Keratinocyte (primary cell): ENCODE results near the gene GAB2. TPM values are rescaled to one million over a fixed set of nuclear protein-coding genes. Genes with fewer than 3 reads are reported as not detected.

Source experiments
- DNase-seq: peaks from one replicate; pipeline ENCODE4 v3.0.0-alpha.2; 2011; ENCODE audit warnings: low read depth, missing footprints, low spot score
- FAIRE-seq: peaks from 2 replicates; lab custom pipeline; 2011; peaks lifted over from hg19 to GRCh38; lab: Jason Lieb, UNC
- H2AFZ ChIP-seq: 2 replicates; pipeline ENCODE4 v1.6.0; 2012; ENCODE audit warnings: low read length, control low read depth, inconsistent platforms; ENCODE audit not compliant: control insufficient read depth
- H3K27ac ChIP-seq: 2 replicates; pipeline ENCODE4 v1.5.1; 2011; ENCODE audit warnings: low read length; ENCODE audit not compliant: control insufficient read depth, insufficient read depth
- H3K27me3 ChIP-seq: 3 replicates; pipeline ENCODE4 v1.6.0; 2011; ENCODE audit warnings: low read length; ENCODE audit not compliant: control insufficient read depth, insufficient read depth; ENCODE audit errors: extremely low read depth
- H3K36me3 ChIP-seq, 2 experiments: 2 replicates in 1 of 2; 3 replicates in 1 of 2; pipeline ENCODE4 v1.5.1; 2011; ENCODE audit warnings: low read length in 2 of 2, mild to moderate bottlenecking in 1 of 2; ENCODE audit not compliant: control insufficient read depth in 2 of 2, insufficient read depth in 2 of 2; ENCODE audit errors: extremely low read depth in 1 of 2
- H3K4me1 ChIP-seq: 3 replicates; pipeline ENCODE4 v1.5.1; 2011; ENCODE audit warnings: low read length; ENCODE audit not compliant: control insufficient read depth, insufficient read depth; ENCODE audit errors: extremely low read depth
- H3K4me2 ChIP-seq: 3 replicates; pipeline ENCODE4 v1.6.0; 2011; ENCODE audit warnings: low read depth, low read length; ENCODE audit not compliant: control insufficient read depth, insufficient read depth; ENCODE audit errors: extremely low read depth
- H3K4me3 ChIP-seq, 3 experiments: fragments of 200-600 bp in 1 of 3; sonication (generic) in 1 of 3; 2 replicates in 2 of 3; 3 replicates in 1 of 3; pipeline ENCODE4 v1.5.1; 2011 to 2016; ENCODE audit warnings: low read length in 3 of 3, mild to moderate bottlenecking in 3 of 3, control low read depth in 2 of 3, inconsistent platforms in 1 of 3, low read depth in 1 of 3, mixed read lengths in 1 of 3, mixed run types in 1 of 3, moderate library complexity in 1 of 3; ENCODE audit not compliant: control insufficient read depth in 2 of 3, insufficient read depth in 2 of 3; ENCODE audit errors: extremely low read depth in 1 of 3
- H3K79me2 ChIP-seq: 2 replicates; pipeline ENCODE4 v1.6.0; 2012; ENCODE audit warnings: low read length; ENCODE audit not compliant: control insufficient read depth, insufficient read depth
- H3K9ac ChIP-seq: 3 replicates; pipeline ENCODE4 v1.6.0; 2011; ENCODE audit warnings: low read length; ENCODE audit not compliant: control insufficient read depth, insufficient read depth; ENCODE audit errors: extremely low read depth
- H3K9me1 ChIP-seq: 3 replicates; pipeline ENCODE4 v1.6.0; 2011; ENCODE audit warnings: low read length; ENCODE audit not compliant: control insufficient read depth, insufficient read depth; ENCODE audit errors: extremely low read depth
- H3K9me3 ChIP-seq: 2 replicates; pipeline ENCODE4 v1.5.1; 2012; ENCODE audit warnings: low read depth, low read length; ENCODE audit not compliant: control insufficient read depth
- H4K20me1 ChIP-seq: 3 replicates; pipeline ENCODE4 v1.6.0; 2011; ENCODE audit warnings: low read length; ENCODE audit not compliant: control insufficient read depth, insufficient read depth; ENCODE audit errors: extremely low read depth
- CTCF ChIP-seq, 3 experiments: IDR thresholded peaks in 1 of 3; conservative IDR thresholded peaks in 1 of 3; optimal IDR thresholded peaks in 1 of 3; 2 replicates in 2 of 3; 3 replicates in 1 of 3; pipeline versions ENCODE3 to v1.5.1; 2011; ENCODE audit warnings: low read length in 3 of 3, mild to moderate bottlenecking in 3 of 3, moderate library complexity in 2 of 3, control low read depth in 1 of 3, inconsistent platforms in 1 of 3; ENCODE audit not compliant: insufficient read depth in 2 of 3; ENCODE audit errors: extremely low read depth in 1 of 3
- EZH2 ChIP-seq: IDR thresholded peaks from one replicate; pipeline ENCODE4 v1.6.1; 2012; ENCODE audit warnings: inconsistent platforms, mild to moderate bottlenecking, low read length, moderate library complexity
- dilution Hi-C: fragments of 300-500 bp; cut with MboI; formaldehyde crosslinking; loops from one replicate; pipeline ENCODE4 v1.7.0; 2020; ENCODE audit warnings: low sequenced_read_pairs; ENCODE audit not compliant: extremely low pct_ligation_motif_present
- polyA plus RNA-seq, 5 experiments: library from polyadenylated mRNA; depleted of rRNA in 3 of 5; stranded (reverse) in 3 of 5; stranded (forward) in 1 of 5; unstranded in 1 of 5; fragments of >200 nt; gene quantifications; 1 replicate in 1 of 5; 2 replicates in 3 of 5; 3 replicates in 1 of 5; pipeline versions ENCODE4 v1.2.1 to v1.2.3, GENCODE V29; 2011 to 2012; ENCODE audit warnings: missing spikeins in 2 of 5, low read depth in 1 of 5, low replicate concordance in 1 of 5

GAB2 gene
- polyA plus RNA-seq, 1 donor (not counting 4 experiments of a cell fraction or from before 2014, with no cell fraction given), result 0.68 TPM

GRCh38 chr11:78291503-78292108 lies 126.0 kb downstream of the GAB2 start:
- dilution Hi-C loops, result no loop called here
- Histone ChIP-seq H3K27ac (no peak overlapping the region), H3K4me3 (no peak overlapping the region), H3K4me1 (no peaks in the 10 kb centered on the region), H2AFZ (no peak overlapping the region), H3K79me2 (no peaks in the 10 kb centered on the region), H4K20me1 (no peaks in the 10 kb centered on the region), H3K27me3 (no peaks in the 10 kb centered on the region), H3K36me3 (no peaks in the 10 kb centered on the region), H3K4me2 (no peak overlapping the region), H3K9me3 (no peaks in the 10 kb centered on the region), H3K9me1 (no peaks in the 10 kb centered on the region), H3K9ac (no peak overlapping the region)
- FAIRE-seq, result no peak
- TF ChIP-seq EZH2 (no peak), CTCF (optimal IDR thresholded peaks at IDR 0.05 in 1 of 3, IDR thresholded peaks at IDR 0.05 in 1 of 3, conservative IDR thresholded peaks at IDR 0.05 in 1 of 3; ENCODE audit: extremely low read depth in 1 of 3, insufficient read depth in 2 of 3, low read length in 3 of 3) (no peak)
- DNase-seq, result no peak

- dilution Hi-C loops, result no loop called here
- no peaks in the 10 kb centered on the region for H3K36me3 ChIP-seq
- H3K9ac ChIP-seq, result no peak overlapping the region
- TF ChIP-seq EZH2 (no peak), CTCF (optimal IDR thresholded peaks at IDR 0.05 in 1 of 3, IDR thresholded peaks at IDR 0.05 in 1 of 3, conservative IDR thresholded peaks at IDR 0.05 in 1 of 3; ENCODE audit: extremely low read depth in 1 of 3, insufficient read depth in 2 of 3, low read length in 3 of 3) (no peak)
- no peaks in the 10 kb centered on the region for H3K79me2 ChIP-seq
- DNase-seq (no peak), FAIRE-seq (no peak)
- H3K27me3 ChIP-seq, result no peaks in the 10 kb centered on the region
- no peaks in the 10 kb centered on the region for H3K4me1 ChIP-seq
- H3K9me1 ChIP-seq, result no peaks in the 10 kb centered on the region
- no peak overlapping the region for H3K4me3 ChIP-seq
- H4K20me1 ChIP-seq, result no peaks in the 10 kb centered on the region
- no peak overlapping the region for H3K4me2 ChIP-seq
- no peak overlapping the region for H3K27ac ChIP-seq
- H3K9me3 ChIP-seq, result no peaks in the 10 kb centered on the region
- no peak overlapping the region for H2AFZ ChIP-seq
These were observed 127.1 kb downstream of the GAB2 start for GRCh38 chr11:78290293-78291176.
